ENCODE data around the gene IRAK3.

- no peak for TF ChIP-seq POLR2A (IDR thresholded peaks at IDR 0.05; ENCODE audit: low read depth, low read length)
- TF ChIP-seq EZH2 (IDR thresholded peaks at IDR 0.05; ENCODE audit: borderline replicate concordance, low read depth, low read length, severe bottlenecking) = no peak
- no peak for TF ChIP-seq CTCF (IDR thresholded peaks at IDR 0.05; ENCODE audit: extremely low read depth in 1 of 2, insufficient read depth in 1 of 2, low read depth in 1 of 2, low read length in 2 of 2)
- TF ChIP-seq JUN (IDR thresholded peaks at IDR 0.05; ENCODE audit: borderline replicate concordance, insufficient read depth, insufficient read length, low read depth) = no peak
- TF ChIP-seq FOS (IDR thresholded peaks at IDR 0.05; ENCODE audit: borderline replicate concordance, insufficient read depth, low read length) = no peak
- TF ChIP-seq, protein P1, sequence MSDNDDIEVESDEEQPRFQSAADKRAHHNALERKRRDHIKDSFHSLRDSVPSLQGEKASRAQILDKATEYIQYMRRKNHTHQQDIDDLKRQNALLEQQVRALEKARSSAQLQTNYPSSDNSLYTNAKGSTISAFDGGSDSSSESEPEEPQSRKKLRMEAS (IDR thresholded peaks at IDR 0.05; ENCODE audit: insufficient read depth, insufficient read length) = no peak
- TF ChIP-seq POLR2AphosphoS5 (IDR thresholded peaks at IDR 0.05; ENCODE audit: insufficient read depth, low read depth, low read length) = no peak
Observed at GRCh38 chr12:66191547-66192126, 2.6 kb downstream of the IRAK3 start.

Data from endothelial cell of umbilical vein (primary cell).